Heart left ventricle (tissue), 16 donors: ENCODE measurements around the gene GALNT18. TPM values are rescaled to one million over a fixed set of nuclear protein-coding genes. Genes with fewer than 3 reads are reported as not detected.

Experiments used
- ATAC-seq, 4 donors: fragments of 200-7000 bp; cut with Tn5 transposase; one replicate each; pipeline ENCODE4 v1.9.1; 2020 to 2022; ENCODE audit warnings: moderate library complexity in 4 of 4, mild to moderate bottlenecking in 3 of 4, moderate number of reproducible peaks in 1 of 4
- DNase-seq, 5 donors: peaks; one replicate each; pipeline ENCODE4 v3.0.0-alpha.2; 2020
- H3K27ac ChIP-seq, 12 donors: fragments of 200-600 bp; sonication (generic) in 4 of 12; one replicate each; pipeline versions ENCODE4 v1.5.0 to v1.8.0; 2016 to 2022; ENCODE audit warnings: mild to moderate bottlenecking in 2 of 12
- H3K27me3 ChIP-seq, 9 donors: fragments of 200-600 bp; sonication (generic) in 2 of 9; one replicate each; pipeline versions ENCODE4 v1.5.1 to v1.8.0; 2016 to 2022; ENCODE audit warnings: mild to moderate bottlenecking in 3 of 9
- H3K36me3 ChIP-seq, 9 donors: fragments of 200-600 bp; sonication (generic) in 2 of 9; one replicate each; pipeline versions ENCODE4 v1.5.0 to v1.8.0; 2018 to 2022; ENCODE audit warnings: mild to moderate bottlenecking in 2 of 9
- H3K4me1 ChIP-seq, 12 donors: fragments of 200-600 bp; sonication (generic) in 4 of 12; one replicate each; pipeline versions ENCODE4 v1.5.0 to v1.8.0; 2016 to 2022; ENCODE audit warnings: mild to moderate bottlenecking in 3 of 12
- H3K4me3 ChIP-seq, 12 donors: fragments of 200-600 bp; sonication (generic) in 4 of 12; one replicate each; pipeline versions ENCODE4 v1.5.0 to v1.8.0; 2017 to 2022; ENCODE audit warnings: mild to moderate bottlenecking in 9 of 12, moderate library complexity in 4 of 12
- H3K9me3 ChIP-seq, 12 donors: fragments of 200-600 bp; sonication (generic) in 4 of 12; one replicate each; pipeline versions ENCODE4 v1.5.0 to v1.8.0; 2016 to 2022; ENCODE audit warnings: mild to moderate bottlenecking in 1 of 12
- POLR2A ChIP-seq, 2 donors: fragments of 450-650 bp; IDR thresholded peaks; one replicate each; pipeline ENCODE4 v1.6.1; 2017; ENCODE audit warnings: antibody characterized with exemption in 2 of 2, mild to moderate bottlenecking in 2 of 2, moderate library complexity in 2 of 2
- WGBS, 4 donors: extraction: QIAGEN DNeasy Blood & Tissue Kit in 2 of 4; methylation state at CpG; one replicate each; pipeline versions ENCODE4 v1.1.5 to v1.1.7; 2013 to 2018; 5-methylcytosine and 5-hydroxymethylcytosine counted together
- intact Hi-C, 10 donors: fragments of 100-400 bp; cut with DNase I; formaldehyde crosslinking; loops; one replicate each; pipeline versions ENCODE4 v1.11.1 to v1.14.2; 2022
- polyA plus RNA-seq, 2 donors: library from polyadenylated mRNA; stranded (reverse); fragments of 200-250 nt; gene quantifications; one replicate each; pipeline ENCODE4 v1.2.3, GENCODE V29; 2013
- total RNA-seq, 9 donors: library from RNA; depleted of rRNA in 2 of 9; stranded (reverse); fragments of >200 nt in 2 of 9; fragmentation: NEBNext Ultra II Directional in 3 of 9; extraction: Animal tissue kit (Norgen Biotek cat#: 25700) in 3 of 9; gene quantifications; one replicate each; pipeline versions ENCODE4 v1.1.0 to v1.2.4, GENCODE V29; 2016 to 2023
- TF ChIP-seq, protein P1 (sequence below), 12 donors: fragments of 200-600 bp; sonication (generic) in 4 of 12; IDR thresholded peaks; one replicate each; pipeline versions ENCODE4 v1.5.0 to v1.8.0; 2018 to 2022; ENCODE audit warnings: antibody characterized with exemption in 12 of 12, mild to moderate bottlenecking in 5 of 12
- donor health status: ischemic (EF 13 %, LVEDD 7.1; RV severe dilation, severe dysfunction).
- donor health status: healthy with polysubstance abuse.
- donor health status: DM: no; HTN: yes; CAD: no.
- donor health status: DM: no; HTN: no; CAD: no.
- donor health status: ischemic (EF 25% LVEDD 6.9; RV normal size, moderate dysfunction).
- donor health status: ischemic (EF 25% LVEDD 5.7; RV mildly dilated, moderate dysfunction).
- donor health status: healthy.
- donor health status: DM: yes; HTN: yes; CAD: no.
- donor health status: ischemic (EF 35%, LVEDD 5.7; RV mildly dilated, moderate dysfunction).
- donor health status: nonischemic (EF 11% LVEDD 7.7; RV severe dilation, severe dysfunction).
- donor health status: DM: yes; HTN: yes; CAD: no.
- donor health status: PGD.
- donor health status: ischemic (EF 29% LVEDD 5.4; RV normal size, mild dysfunction).
- donor health status: nonischemic (EF 23%, LVEDD 6.1; RV moderate dilation, normal function).

The GALNT18 gene
- total and polyA plus RNA-seq, 11 donors = 9.0 to 31.8 (median 17.3) TPM

DNA sequence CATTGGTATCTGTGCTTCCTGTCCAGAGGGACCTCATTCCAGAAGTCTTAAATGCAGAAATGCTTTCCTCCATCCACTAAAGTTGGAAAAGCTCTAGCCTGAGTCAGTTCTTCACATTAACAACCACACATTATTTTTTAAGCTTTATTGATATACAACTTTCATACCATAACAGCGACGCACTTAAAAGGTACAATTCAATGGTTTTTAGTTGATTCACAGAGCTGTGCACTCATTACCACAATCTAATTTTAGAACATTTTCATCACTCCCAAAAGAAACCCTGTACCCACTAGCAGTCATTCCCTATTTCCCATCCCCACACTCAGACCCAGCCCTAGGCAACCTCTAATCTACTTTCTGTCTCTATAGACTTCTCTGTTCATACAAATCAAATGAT is 27.6 kb downstream of the GALNT18 start:
- no peaks in the 10 kb centered on the region for H3K36me3 ChIP-seq
- H3K27ac ChIP-seq = no peak overlapping the region
- peaks cover 0 to 28% (median 12%) of the 10 kb centered on the region in 12 donors for H3K4me1 ChIP-seq
- intact Hi-C loops = no loop called here
- no peak for DNase-seq
- no peaks in the 10 kb centered on the region for H3K9me3 ChIP-seq
- TF ChIP-seq POLR2A (IDR thresholded peaks at IDR 0.05) = no peak
- TF ChIP-seq, protein P1, sequence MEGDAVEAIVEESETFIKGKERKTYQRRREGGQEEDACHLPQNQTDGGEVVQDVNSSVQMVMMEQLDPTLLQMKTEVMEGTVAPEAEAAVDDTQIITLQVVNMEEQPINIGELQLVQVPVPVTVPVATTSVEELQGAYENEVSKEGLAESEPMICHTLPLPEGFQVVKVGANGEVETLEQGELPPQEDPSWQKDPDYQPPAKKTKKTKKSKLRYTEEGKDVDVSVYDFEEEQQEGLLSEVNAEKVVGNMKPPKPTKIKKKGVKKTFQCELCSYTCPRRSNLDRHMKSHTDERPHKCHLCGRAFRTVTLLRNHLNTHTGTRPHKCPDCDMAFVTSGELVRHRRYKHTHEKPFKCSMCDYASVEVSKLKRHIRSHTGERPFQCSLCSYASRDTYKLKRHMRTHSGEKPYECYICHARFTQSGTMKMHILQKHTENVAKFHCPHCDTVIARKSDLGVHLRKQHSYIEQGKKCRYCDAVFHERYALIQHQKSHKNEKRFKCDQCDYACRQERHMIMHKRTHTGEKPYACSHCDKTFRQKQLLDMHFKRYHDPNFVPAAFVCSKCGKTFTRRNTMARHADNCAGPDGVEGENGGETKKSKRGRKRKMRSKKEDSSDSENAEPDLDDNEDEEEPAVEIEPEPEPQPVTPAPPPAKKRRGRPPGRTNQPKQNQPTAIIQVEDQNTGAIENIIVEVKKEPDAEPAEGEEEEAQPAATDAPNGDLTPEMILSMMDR (IDR thresholded peaks at IDR 0.05) = no peak
- H3K27me3 ChIP-seq = no peaks in the 10 kb centered on the region
- 97 to 100% (median 98%) methylated on average over 2 of the region's 2 CpGs for WGBS, 4 donors
- no peak overlapping the region for H3K4me3 ChIP-seq
- no peak for ATAC-seq

DNA sequence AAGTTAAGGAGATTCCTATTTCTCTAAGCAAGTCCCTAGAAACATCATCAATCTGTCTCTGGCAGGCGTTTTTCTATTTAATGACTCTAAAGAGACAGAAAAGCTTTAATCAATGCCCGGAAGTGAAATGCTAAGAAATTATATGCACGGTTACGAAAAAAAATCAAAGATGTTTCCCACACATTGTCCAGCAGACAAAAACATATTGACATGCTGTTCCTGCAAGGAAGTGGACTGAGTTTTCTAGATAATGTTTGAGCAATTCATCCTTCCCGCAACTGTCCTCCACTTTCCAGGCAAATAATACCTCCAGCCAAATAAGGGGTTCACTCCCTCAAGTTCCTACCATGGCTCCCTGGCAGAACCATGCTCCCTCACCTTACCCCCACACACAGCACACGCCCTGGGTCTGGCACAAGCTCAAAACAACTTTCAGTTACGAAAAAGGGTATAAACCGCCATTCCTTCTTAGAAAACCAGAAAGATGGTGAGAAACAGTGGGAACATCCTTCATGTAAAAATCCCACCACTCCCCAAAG is 29.6 kb downstream of the GALNT18 start:
- no peaks in the 10 kb centered on the region for H3K36me3 ChIP-seq
- peak overlapping the region in 8 of 12 donors; percentile 16 to 48 (median 34) for H3K27ac ChIP-seq
- no peaks in the 10 kb centered on the region for H3K27me3 ChIP-seq
- H3K4me3 ChIP-seq = no peak overlapping the region
- DNase-seq (no peak), ATAC-seq (no peak)
- TF ChIP-seq, protein P1 (IDR thresholded peaks at IDR 0.05) = no peak
- TF ChIP-seq POLR2A (IDR thresholded peaks at IDR 0.05) = no peak
- 66 to 74% (median 73%) methylated on average over 8 of the region's 8 CpGs for WGBS, 4 donors
- no peaks in the 10 kb centered on the region for H3K9me3 ChIP-seq
- peaks cover 0 to 46% (median 23%) of the 10 kb centered on the region in 12 donors for H3K4me1 ChIP-seq
- intact Hi-C loops = no loop called here

DNA sequence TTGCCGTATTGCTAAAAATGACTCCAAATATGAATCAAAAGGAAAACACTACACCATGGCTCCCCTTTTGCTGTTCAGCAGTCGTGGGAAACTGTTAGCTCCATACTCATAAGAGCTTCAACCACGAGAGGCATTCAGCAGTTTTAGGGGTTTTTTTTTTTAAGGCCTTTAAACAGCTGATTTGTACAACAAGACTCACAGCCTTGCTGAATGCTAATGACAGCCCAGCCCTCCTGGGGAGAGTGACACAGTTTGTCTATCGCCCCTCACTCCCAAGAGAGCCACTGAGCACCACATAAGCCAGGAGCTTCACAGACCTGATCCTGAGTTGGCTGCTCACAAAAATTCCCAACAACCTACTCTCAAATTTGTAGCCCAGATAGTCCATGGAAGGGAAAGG is 32.4 kb downstream of the GALNT18 start:
- no peak for TF ChIP-seq POLR2A (IDR thresholded peaks at IDR 0.05)
- TF ChIP-seq, protein P1 (IDR thresholded peaks at IDR 0.05) = no peak
- WGBS, 4 donors = 54 to 57% (median 55%) methylated on average over 4 of the region's 4 CpGs
- H3K4me1 ChIP-seq = peaks cover 0 to 63% (median 23%) of the 10 kb centered on the region in 12 donors
- DNase-seq = peak in 1 of 5 donors; percentile 2
- H3K9me3 ChIP-seq = no peaks in the 10 kb centered on the region
- no peaks in the 10 kb centered on the region for H3K36me3 ChIP-seq
- no peak overlapping the region for H3K4me3 ChIP-seq
- no peaks in the 10 kb centered on the region for H3K27me3 ChIP-seq
- intact Hi-C loops = no loop called here
- H3K27ac ChIP-seq = peak overlapping the region in 6 of 12 donors; percentile 1 to 54 (median 18)
- no peak for ATAC-seq

DNA sequence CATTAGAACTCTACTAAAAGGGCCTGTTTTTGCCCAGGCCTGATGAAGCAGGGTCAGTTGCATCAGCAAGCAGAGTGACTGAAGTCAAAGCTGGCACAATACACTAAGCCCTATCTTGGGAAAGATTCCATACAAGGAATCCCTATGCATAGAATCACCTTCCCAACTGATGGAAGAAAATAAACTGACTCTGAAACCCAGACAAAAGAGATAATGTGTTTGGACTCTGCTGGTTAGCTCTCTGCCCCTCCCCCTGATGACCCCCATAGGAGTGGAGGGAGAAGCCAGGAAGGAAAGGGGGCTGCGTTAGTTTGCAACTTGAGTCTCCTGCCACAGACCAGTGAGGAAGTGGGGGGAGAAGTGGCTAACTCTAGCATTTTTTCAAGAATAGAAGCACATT is 32.9 kb downstream of the GALNT18 start:
- Histone ChIP-seq H3K27ac (peak overlapping the region in 3 of 12 donors; percentile 1 to 54 (median 17)), H3K4me1 (peaks cover 0 to 68% (median 25%) of the 10 kb centered on the region in 12 donors), H3K36me3 (no peaks in the 10 kb centered on the region), H3K27me3 (no peaks in the 10 kb centered on the region), H3K9me3 (no peaks in the 10 kb centered on the region), H3K4me3 (no peak overlapping the region)
- intact Hi-C loops = no loop called here
- ATAC-seq (peak in 1 of 4 donors; percentile 17), DNase-seq (peak in 1 of 5 donors; percentile 1)
- TF ChIP-seq, protein P1 (IDR thresholded peaks at IDR 0.05) = no peak
- no peak for TF ChIP-seq POLR2A (IDR thresholded peaks at IDR 0.05)
- 15 to 68% (median 38%) methylated on average over 1 of the region's 1 CpG for WGBS, 4 donors
